Adrenal gland (tissue), 5 donors: ENCODE data around the gene PNPLA7.

ENCODE experiments used
- POLR2A ChIP-seq, 2 donors: fragments of 450-650 bp; IDR thresholded peaks; one replicate each; pipeline ENCODE4 v1.6.1; 2017; ENCODE audit warnings: antibody characterized with exemption in 2 of 2, mild to moderate bottlenecking in 2 of 2, moderate library complexity in 1 of 2
- TF ChIP-seq, protein P1 (sequence below), 6 experiments: fragments of 450-650 bp in 4 of 6; fragments of 200-600 bp in 2 of 6; sonication (generic) in 1 of 6; IDR thresholded peaks; 1 replicate in 5 of 6; 2 replicates in 1 of 6; pipeline versions ENCODE4 v1.5.1 to v1.8.0; 2016 to 2021; ENCODE audit warnings: antibody characterized with exemption in 6 of 6, mild to moderate bottlenecking in 2 of 6, moderate library complexity in 1 of 6
- donor health status: DM: no; HTN: no; CAD: no.

DNA sequence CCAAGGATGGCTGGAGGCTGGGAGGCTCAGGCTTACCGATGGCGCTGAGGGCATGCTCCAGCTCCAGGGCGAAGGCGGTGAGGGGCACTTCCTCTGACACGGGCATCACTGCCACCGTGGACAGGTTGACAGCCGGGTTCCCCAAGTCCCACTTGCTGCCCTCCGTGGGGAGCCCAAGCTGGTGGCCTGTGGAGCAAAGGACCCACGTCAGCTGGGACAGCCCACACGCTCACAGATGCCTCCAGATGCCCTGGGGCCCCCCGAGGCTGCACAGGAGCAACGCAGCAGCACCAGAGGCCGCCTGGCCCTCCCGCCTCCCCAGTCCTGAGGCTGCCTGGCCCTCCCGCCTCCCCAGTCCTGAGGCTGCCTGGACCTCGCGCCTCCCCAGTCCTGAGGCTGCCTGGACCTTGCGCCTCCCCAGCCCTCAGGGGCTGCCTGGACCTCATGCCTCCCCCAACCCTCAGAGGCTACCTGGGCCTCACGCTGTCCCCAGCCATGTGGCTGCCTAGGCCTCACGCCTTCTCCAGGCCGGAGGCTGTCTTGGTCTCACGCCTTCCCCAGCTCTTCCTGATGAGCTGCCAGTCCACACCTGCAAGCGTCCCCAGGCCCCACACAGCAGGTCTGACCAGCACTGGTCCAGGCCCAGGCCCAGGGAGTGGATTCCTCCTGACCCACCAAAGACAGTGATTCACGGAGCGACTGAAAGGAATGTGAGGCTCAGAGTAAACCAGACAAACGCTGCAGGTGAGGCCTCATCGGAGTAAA lies 65.5 kb downstream of the PNPLA7 start:
- TF ChIP-seq, protein P1, sequence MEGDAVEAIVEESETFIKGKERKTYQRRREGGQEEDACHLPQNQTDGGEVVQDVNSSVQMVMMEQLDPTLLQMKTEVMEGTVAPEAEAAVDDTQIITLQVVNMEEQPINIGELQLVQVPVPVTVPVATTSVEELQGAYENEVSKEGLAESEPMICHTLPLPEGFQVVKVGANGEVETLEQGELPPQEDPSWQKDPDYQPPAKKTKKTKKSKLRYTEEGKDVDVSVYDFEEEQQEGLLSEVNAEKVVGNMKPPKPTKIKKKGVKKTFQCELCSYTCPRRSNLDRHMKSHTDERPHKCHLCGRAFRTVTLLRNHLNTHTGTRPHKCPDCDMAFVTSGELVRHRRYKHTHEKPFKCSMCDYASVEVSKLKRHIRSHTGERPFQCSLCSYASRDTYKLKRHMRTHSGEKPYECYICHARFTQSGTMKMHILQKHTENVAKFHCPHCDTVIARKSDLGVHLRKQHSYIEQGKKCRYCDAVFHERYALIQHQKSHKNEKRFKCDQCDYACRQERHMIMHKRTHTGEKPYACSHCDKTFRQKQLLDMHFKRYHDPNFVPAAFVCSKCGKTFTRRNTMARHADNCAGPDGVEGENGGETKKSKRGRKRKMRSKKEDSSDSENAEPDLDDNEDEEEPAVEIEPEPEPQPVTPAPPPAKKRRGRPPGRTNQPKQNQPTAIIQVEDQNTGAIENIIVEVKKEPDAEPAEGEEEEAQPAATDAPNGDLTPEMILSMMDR (IDR thresholded peaks at IDR 0.05), result no peak
- TF ChIP-seq POLR2A (IDR thresholded peaks at IDR 0.05), result no peak
